Common myeloid progenitor, CD34-positive (primary cell): Measurements from ENCODE around the gene LEUTX.
"Not testable (repeated sequence)": the region's sequence is repeated elsewhere in the genome, so short reads cannot be mapped to it uniquely, and the experiment has no call there.

Experiments
- CTCF ChIA-PET: fragments of 350-600 bp; sonication (Branson Sonifier 250); formaldehyde crosslinking; loops from one replicate; lab custom pipeline; 2021; ENCODE audit warnings: antibody characterized with exemption; lab: Charles Lee
- POLR2A ChIA-PET: fragments of 350-600 bp; sonication (Branson Sonifier 250); formaldehyde crosslinking; loops from one replicate; lab custom pipeline; 2021; ENCODE audit warnings: antibody characterized with exemption; lab: Charles Lee
- DNase-seq, 3 donors: peaks; one replicate each; pipeline versions ENCODE4 v3.0.0 to v3.0.0-alpha.2; 2013
- H3K27ac ChIP-seq, 2 experiments: 1 replicate in 1 of 2; 2 replicates in 1 of 2; pipeline ENCODE4 v1.7.0; 2013; ENCODE audit warnings: inconsistent platforms in 2 of 2, low read length in 2 of 2, mild to moderate bottlenecking in 2 of 2, low read depth in 1 of 2, moderate library complexity in 1 of 2; ENCODE audit not compliant: severe bottlenecking in 2 of 2, insufficient read depth in 1 of 2, poor library complexity in 1 of 2
- H3K27me3 ChIP-seq, 5 experiments: replicated peaks in 2 of 5; 1 replicate in 3 of 5; 2 replicates in 2 of 5; pipeline versions ENCODE4 v1.6.1 to v1.7.0; 2013; ENCODE audit warnings: low read length in 4 of 5, mild to moderate bottlenecking in 2 of 5, moderate library complexity in 2 of 5, inconsistent platforms in 1 of 5; ENCODE audit not compliant: insufficient read depth in 5 of 5, control insufficient read depth in 4 of 5
- H3K36me3 ChIP-seq, 4 experiments: 1 replicate in 2 of 4; 2 replicates in 2 of 4; pipeline versions ENCODE4 v1.6.1 to v1.7.0; 2013; ENCODE audit warnings: low read length in 3 of 4, control low read depth in 1 of 4, mild to moderate bottlenecking in 1 of 4; ENCODE audit not compliant: control insufficient read depth in 4 of 4, insufficient read depth in 4 of 4
- H3K4me1 ChIP-seq, 4 experiments: 1 replicate in 3 of 4; 2 replicates in 1 of 4; pipeline versions ENCODE4 v1.6.1 to v1.7.1; 2013; ENCODE audit warnings: low read length in 3 of 4, mild to moderate bottlenecking in 3 of 4, control low read depth in 1 of 4, inconsistent platforms in 1 of 4, moderate library complexity in 1 of 4; ENCODE audit not compliant: control insufficient read depth in 4 of 4, insufficient read depth in 4 of 4; ENCODE audit errors: control extremely low read depth in 1 of 4
- H3K4me3 ChIP-seq, 7 experiments: 1 replicate in 4 of 7; 2 replicates in 3 of 7; pipeline versions ENCODE4 v1.5.1 to v1.7.0; 2013; ENCODE audit warnings: mild to moderate bottlenecking in 7 of 7, low read length in 6 of 7, moderate library complexity in 6 of 7, inconsistent platforms in 2 of 7, low read depth in 2 of 7, control low read depth in 1 of 7; ENCODE audit not compliant: insufficient read depth in 4 of 7, control insufficient read depth in 1 of 7; ENCODE audit errors: extremely low read depth in 1 of 7
- H3K9me3 ChIP-seq, 5 experiments: 1 replicate in 4 of 5; 2 replicates in 1 of 5; pipeline versions ENCODE4 v1.6.1 to v1.7.1; 2013; ENCODE audit warnings: low read length in 4 of 5, mild to moderate bottlenecking in 2 of 5, inconsistent platforms in 1 of 5, low read depth in 1 of 5, moderate library complexity in 1 of 5; ENCODE audit not compliant: control insufficient read depth in 4 of 5, insufficient read depth in 2 of 5; ENCODE audit errors: control extremely low read depth in 1 of 5
- WGBS: methylation state at CpG from one replicate; pipeline ENCODE4 v1.1.5; 2013; ENCODE audit not compliant: insufficient coverage; 5-methylcytosine and 5-hydroxymethylcytosine counted together

LEUTX gene

GRCh38 chr19:39752795-39753194 lies 25.9 kb upstream of the LEUTX start:
- ChIA-PET POLR2A (no interaction called here), CTCF (no interaction called here)
- H3K9me3 ChIP-seq, result no peaks in the 10 kb centered on the region
- no peaks in the 10 kb centered on the region for H3K4me1 ChIP-seq
- no peaks in the 10 kb centered on the region for H3K36me3 ChIP-seq
- H3K27me3 ChIP-seq, result peaks cover 0 to 28% (median 13%) of the 10 kb centered on the region in 5 experiments
- no peak for DNase-seq
- H3K27ac ChIP-seq, result no peak overlapping the region
- no peak overlapping the region for H3K4me3 ChIP-seq

- H3K27me3 ChIP-seq, result peaks cover 4 to 35% (median 16%) of the 10 kb centered on the region in 5 experiments
- H3K4me1 ChIP-seq, result no peaks in the 10 kb centered on the region
- no peaks in the 10 kb centered on the region for H3K36me3 ChIP-seq
- H3K27ac ChIP-seq, result no peak overlapping the region
- DNase-seq, result no peak
- no peak overlapping the region for H3K4me3 ChIP-seq
- CTCF ChIA-PET, result interaction anchor here (1.0 kb wide), 1 partner anchor 12 kb away, joined by 5 read pairs; no protein-coding TSS in a partner anchor
- no peaks in the 10 kb centered on the region for H3K9me3 ChIP-seq
- POLR2A ChIA-PET, result no interaction called here
- 100% methylated on average over 1 of the region's 2 CpGs for WGBS
Observed at GRCh38 chr19:39754544-39754943, 24.1 kb upstream of the LEUTX start.

DNA sequence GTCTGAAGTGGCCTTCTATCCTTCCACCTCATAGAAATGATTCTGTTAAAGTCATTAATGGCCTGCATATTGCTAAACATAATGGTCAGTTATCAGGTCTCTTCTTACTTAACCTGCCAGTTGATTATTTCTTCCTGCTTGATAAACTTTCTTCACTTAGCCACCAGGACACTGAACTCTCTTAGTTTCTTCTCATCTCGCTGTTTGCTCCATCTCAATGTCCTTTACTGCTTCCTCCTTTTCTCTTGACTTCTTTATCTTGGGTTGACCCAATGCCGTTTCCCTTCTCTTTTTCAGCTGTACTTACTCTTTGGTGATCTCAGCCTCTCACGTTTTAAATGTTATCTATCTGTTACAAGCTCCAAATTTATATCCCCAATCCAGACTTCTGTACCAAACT lies 23.7 kb upstream of the LEUTX start:
- Histone ChIP-seq H3K27me3 (peaks cover 4 to 35% (median 16%) of the 10 kb centered on the region in 5 experiments), H3K4me3 (no peak overlapping the region), H3K9me3 (peaks cover 0 to 2% (median 0%) of the 10 kb centered on the region in 5 experiments), H3K36me3 (no peaks in the 10 kb centered on the region), H3K27ac (no peak overlapping the region), H3K4me1 (no peaks in the 10 kb centered on the region)
- ChIA-PET POLR2A (no interaction called here), CTCF (interaction anchor here (1.0 kb wide), 1 partner anchor 12 kb away, joined by 5 read pairs; no protein-coding TSS in a partner anchor)
- 43% methylated on average over 3 of the region's 3 CpGs for WGBS
- peak in 1 of 3 donors; percentile 6 for DNase-seq

- Histone ChIP-seq H3K4me1 (no peaks in the 10 kb centered on the region), H3K36me3 (no peaks in the 10 kb centered on the region), H3K4me3 (no peak overlapping the region), H3K27ac (no peak overlapping the region), H3K27me3 (peaks cover 4 to 31% (median 16%) of the 10 kb centered on the region in 5 experiments), H3K9me3 (peaks cover 0 to 2% (median 0%) of the 10 kb centered on the region in 5 experiments)
- DNase-seq, result no peak
- POLR2A ChIA-PET, result no interaction called here
- CTCF ChIA-PET, result no interaction called here
- WGBS, result 58% methylated on average over 3 of the region's 4 CpGs
Observed at GRCh38 chr19:39759457-39760184, 19.0 kb upstream of the LEUTX start.

DNA sequence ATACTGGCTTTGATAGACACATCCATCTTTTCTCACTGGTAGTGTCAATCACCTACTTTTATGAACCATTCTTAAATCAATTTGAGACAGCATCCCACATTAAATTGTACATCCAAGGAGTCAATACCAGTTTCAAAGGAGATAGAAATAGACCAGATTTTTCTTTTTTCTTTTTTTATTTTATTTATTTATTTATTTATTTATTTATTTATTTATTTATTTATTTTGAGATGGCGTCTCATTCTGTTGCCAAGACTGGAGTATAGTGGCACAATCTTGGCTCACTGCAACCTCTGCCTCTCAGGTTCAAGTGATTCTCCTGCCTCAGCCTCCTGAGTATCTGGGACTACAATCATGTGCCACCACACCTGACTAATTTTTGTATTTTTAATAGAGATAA lies 16.8 kb upstream of the LEUTX start:
- H3K9me3 ChIP-seq, H3K36me3 ChIP-seq, H3K4me3 ChIP-seq, DNase-seq, H3K27ac ChIP-seq, POLR2A ChIA-PET, H3K4me1 ChIP-seq: not testable (repeated sequence)
- H3K27me3 ChIP-seq, result peaks cover 3 to 21% (median 9%) of the 10 kb centered on the region in 5 experiments
- WGBS, result no CpG with 5 or more reads among the region's 1 CpG
- CTCF ChIA-PET, result interaction anchor here (1.0 kb wide), 1 partner anchor 82 kb away, joined by 3 read pairs; no protein-coding TSS in a partner anchor

DNA sequence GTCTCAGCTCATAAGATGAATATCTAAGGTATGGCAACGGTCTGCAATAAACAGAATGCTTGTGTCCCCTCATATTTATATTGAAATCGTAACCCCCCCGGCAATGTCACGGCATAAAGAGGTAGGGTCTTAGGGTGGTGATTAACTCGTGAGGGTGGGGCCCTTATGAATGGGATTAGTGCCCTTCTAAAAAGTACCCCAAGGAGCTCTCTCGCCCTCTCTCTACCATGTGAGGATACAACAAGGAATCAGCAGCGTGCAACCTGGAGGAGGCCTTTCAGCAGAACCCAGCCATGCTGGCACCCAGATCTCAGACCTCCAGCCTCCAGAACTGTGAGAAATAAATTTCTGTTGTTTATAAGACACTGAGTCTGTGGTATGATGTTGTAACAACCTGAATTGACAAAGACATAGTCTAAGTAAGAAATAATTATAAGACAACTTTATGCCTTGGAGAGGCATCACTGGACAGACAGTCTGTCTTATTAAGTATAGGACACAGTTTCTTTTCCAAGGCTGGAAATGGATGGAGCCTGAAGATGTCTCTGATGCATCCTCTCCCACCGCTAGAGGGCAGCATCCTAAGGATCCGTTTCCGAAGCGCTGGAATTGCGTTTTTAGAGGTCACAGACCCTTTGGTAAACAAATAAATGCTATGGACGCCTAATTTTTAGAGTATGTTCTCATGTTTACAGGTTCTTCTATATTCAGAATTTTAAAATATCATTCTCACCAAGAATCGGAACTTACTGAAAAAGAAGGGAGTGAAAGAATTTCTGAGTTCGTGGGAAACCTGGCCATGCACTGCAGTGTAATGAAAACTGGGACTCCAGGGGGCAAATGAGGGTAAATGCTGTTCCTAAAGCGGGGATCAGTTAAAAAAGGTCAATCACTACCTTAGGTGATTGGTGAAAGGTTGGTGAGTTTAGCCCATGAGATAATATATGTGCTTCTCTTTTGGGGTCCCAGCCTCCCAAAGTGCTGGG lies 13.3 kb upstream of the LEUTX start:
- 76% methylated on average over 3 of the region's 16 CpGs for WGBS
- ChIA-PET CTCF (interaction anchor here (0.9 to 4.4 kb wide), 6 partner anchors 10 to 79 kb away, joined by 4 to 18 read pairs (median 4); no protein-coding TSS in a partner anchor), POLR2A (no interaction called here)

More for the DNA sequence above, 13.3 kb upstream of the LEUTX start:
- peaks cover 0 to 5% (median 4%) of the 10 kb centered on the region in 5 experiments for H3K9me3 ChIP-seq
- H3K27me3 ChIP-seq, result peaks cover 0 to 11% (median 3%) of the 10 kb centered on the region in 5 experiments
- peak; percentile 45 to 51 (median 48) for DNase-seq
- no peaks in the 10 kb centered on the region for H3K4me1 ChIP-seq
- no peaks in the 10 kb centered on the region for H3K36me3 ChIP-seq
- no peak overlapping the region for H3K4me3 ChIP-seq
- no peak overlapping the region for H3K27ac ChIP-seq
